Neuronal stem cell (in vitro differentiated cells): ENCODE results near the gene USP6.
"Not testable (repeated sequence)": the region's sequence is repeated elsewhere in the genome, so short reads cannot be mapped to it uniquely, and the experiment has no call there.

Experiments
- DNase-seq: peaks from one replicate; pipeline ENCODE4 v3.0.0-alpha.2; 2013; ENCODE audit warnings: low spot score
- H2AFZ ChIP-seq: one replicate; pipeline ENCODE4 v1.6.1; 2013; ENCODE audit warnings: mild to moderate bottlenecking, low read length, inconsistent platforms
- H2AK5ac ChIP-seq: 2 replicates; pipeline ENCODE4 v1.6.1; 2013; ENCODE audit warnings: low read depth, mild to moderate bottlenecking, inconsistent platforms, low read length, moderate library complexity, mixed read lengths
- H2BK120ac ChIP-seq: 2 replicates; pipeline ENCODE4 v1.6.1; 2013; ENCODE audit warnings: low read depth, mild to moderate bottlenecking, inconsistent platforms, low read length, moderate library complexity, mixed read lengths
- H2BK12ac ChIP-seq: one replicate; pipeline ENCODE4 v1.6.1; 2013; ENCODE audit warnings: low read length, inconsistent platforms
- H2BK15ac ChIP-seq: 2 replicates; pipeline ENCODE4 v1.6.1; 2013; ENCODE audit warnings: mild to moderate bottlenecking, low read length, inconsistent platforms, mixed read lengths
- H2BK5ac ChIP-seq: one replicate; pipeline ENCODE4 v1.6.1; 2013; ENCODE audit warnings: inconsistent platforms, mild to moderate bottlenecking, low read length, moderate library complexity
- H3K14ac ChIP-seq: one replicate; pipeline ENCODE4 v1.6.1; 2013; ENCODE audit warnings: low read length, inconsistent platforms
- H3K18ac ChIP-seq: 2 replicates; pipeline ENCODE4 v1.6.1; 2013; ENCODE audit warnings: low read length, inconsistent platforms
- H3K23ac ChIP-seq: 2 replicates; pipeline ENCODE4 v1.6.1; 2013; ENCODE audit warnings: low read depth, mild to moderate bottlenecking, mixed read lengths, low read length, inconsistent platforms; ENCODE audit not compliant: poor library complexity
- H3K27ac ChIP-seq: replicated peaks from 3 replicates; pipeline ENCODE4 v1.5.1; 2013; ENCODE audit warnings: low read length, inconsistent platforms
- H3K27me3 ChIP-seq, 3 experiments: 2 replicates each; pipeline ENCODE4 v1.6.1; 2013; ENCODE audit warnings: low read length in 3 of 3, mild to moderate bottlenecking in 2 of 3, inconsistent platforms in 1 of 3, low read depth in 1 of 3, mixed read lengths in 1 of 3, moderate library complexity in 1 of 3; ENCODE audit not compliant: control insufficient read depth in 3 of 3, insufficient read depth in 3 of 3
- H3K36me3 ChIP-seq, 2 donors: replicated peaks in 1 of 2; 2 replicates each; pipeline ENCODE4 v1.6.1; 2013; ENCODE audit warnings: low read length in 2 of 2; ENCODE audit not compliant: control insufficient read depth in 2 of 2, insufficient read depth in 2 of 2
- H3K4ac ChIP-seq: 2 replicates; pipeline ENCODE4 v1.6.1; 2013; ENCODE audit warnings: inconsistent platforms, mild to moderate bottlenecking, low read length, moderate library complexity
- H3K4me1 ChIP-seq, 2 donors: 1 replicate in 1 of 2; 2 replicates in 1 of 2; pipeline ENCODE4 v1.6.1; 2013; ENCODE audit warnings: low read length in 2 of 2, low read depth in 1 of 2; ENCODE audit not compliant: control insufficient read depth in 2 of 2, insufficient read depth in 1 of 2
- H3K4me2 ChIP-seq: one replicate; pipeline ENCODE4 v1.6.1; 2013; ENCODE audit warnings: mild to moderate bottlenecking, low read length, inconsistent platforms; ENCODE audit not compliant: insufficient read depth, poor library complexity, severe bottlenecking
- H3K4me3 ChIP-seq, 2 donors: 2 replicates each; pipeline ENCODE4 v1.5.1; 2013; ENCODE audit warnings: low read length in 2 of 2, mild to moderate bottlenecking in 2 of 2, inconsistent platforms in 1 of 2, moderate library complexity in 1 of 2
- H3K79me1 ChIP-seq: one replicate; pipeline ENCODE4 v1.6.1; 2013; ENCODE audit warnings: low read depth, mild to moderate bottlenecking, inconsistent platforms, low read length, moderate library complexity
- H3K9ac ChIP-seq: one replicate; pipeline ENCODE4 v1.6.1; 2013; ENCODE audit warnings: mild to moderate bottlenecking, low read depth, low read length, inconsistent platforms; ENCODE audit not compliant: poor library complexity
- H3K9me3 ChIP-seq, 2 donors: replicated peaks in 1 of 2; 2 replicates each; pipeline versions ENCODE3 to v1.6.1; 2013; ENCODE audit warnings: low read length in 2 of 2, mild to moderate bottlenecking in 2 of 2, inconsistent platforms in 1 of 2, low read depth in 1 of 2, mixed read lengths in 1 of 2, moderate library complexity in 1 of 2; ENCODE audit not compliant: control insufficient read depth in 2 of 2, insufficient read depth in 1 of 2
- H4K8ac ChIP-seq: one replicate; pipeline ENCODE4 v1.6.1; 2013; ENCODE audit warnings: low read depth, mild to moderate bottlenecking, inconsistent platforms, low read length, moderate library complexity
- H4K91ac ChIP-seq: one replicate; pipeline ENCODE4 v1.6.1; 2013; ENCODE audit warnings: low read length, low read depth, mild to moderate bottlenecking, inconsistent platforms; ENCODE audit not compliant: poor library complexity
- WGBS, 2 donors: extraction: QIAGEN DNeasy Blood & Tissue Kit; methylation state at CpG; one replicate each; pipeline ENCODE4 v1.1.7; 2013; ENCODE audit warnings: missing lambda C conversion rate in 2 of 2, mixed read lengths in 1 of 2; ENCODE audit not compliant: insufficient read length in 2 of 2, insufficient replicate concordance in 1 of 2; ENCODE audit errors: extremely low coverage in 2 of 2; 5-methylcytosine and 5-hydroxymethylcytosine counted together

Gene USP6

GRCh38 chr17:5133961-5134360 lies 18.1 kb downstream of the USP6 start:
- H4K8ac ChIP-seq, H3K27me3 ChIP-seq, H3K4me2 ChIP-seq, H3K4ac ChIP-seq, H2BK12ac ChIP-seq, H3K79me1 ChIP-seq, H3K9ac ChIP-seq, DNase-seq, H3K14ac ChIP-seq, H2BK5ac ChIP-seq, H3K27ac ChIP-seq, H2AFZ ChIP-seq, H3K4me1 ChIP-seq, H3K36me3 ChIP-seq, H3K9me3 ChIP-seq, H2BK120ac ChIP-seq, H2BK15ac ChIP-seq, H3K23ac ChIP-seq, H4K91ac ChIP-seq, H2AK5ac ChIP-seq, H3K4me3 ChIP-seq: not testable (repeated sequence)
- WGBS, 2 donors: no CpG with 5 or more reads among the region's 8 CpGs
- peak overlapping the region; percentile 11 for H3K18ac ChIP-seq

GRCh38 chr17:5134571-5134970 lies 18.7 kb downstream of the USP6 start:
- not testable (repeated sequence) for H3K36me3 ChIP-seq, H3K4me1 ChIP-seq, H3K14ac ChIP-seq, H3K4ac ChIP-seq, H2AFZ ChIP-seq, H2AK5ac ChIP-seq, H4K8ac ChIP-seq, H3K9ac ChIP-seq, H3K79me1 ChIP-seq, H3K18ac ChIP-seq, H3K27me3 ChIP-seq, H3K4me2 ChIP-seq, H2BK12ac ChIP-seq, H3K27ac ChIP-seq, H3K23ac ChIP-seq, DNase-seq, H4K91ac ChIP-seq, H2BK120ac ChIP-seq, H2BK5ac ChIP-seq, H2BK15ac ChIP-seq, H3K4me3 ChIP-seq, H3K9me3 ChIP-seq
- WGBS, 2 donors: no CpG with 5 or more reads among the region's 11 CpGs

- no CpG with 5 or more reads among the region's 8 CpGs for WGBS, 2 donors
- not testable (repeated sequence) for H4K8ac ChIP-seq, H3K79me1 ChIP-seq, H2BK12ac ChIP-seq, H3K4me3 ChIP-seq, H3K4me2 ChIP-seq, H2AFZ ChIP-seq, H3K23ac ChIP-seq, H2BK5ac ChIP-seq, H3K27me3 ChIP-seq, H3K18ac ChIP-seq, DNase-seq, H3K9me3 ChIP-seq, H2BK15ac ChIP-seq, H2AK5ac ChIP-seq, H2BK120ac ChIP-seq, H3K27ac ChIP-seq, H3K4ac ChIP-seq, H4K91ac ChIP-seq, H3K36me3 ChIP-seq, H3K4me1 ChIP-seq, H3K9ac ChIP-seq, H3K14ac ChIP-seq
These were observed 19.4 kb downstream of the USP6 start for GRCh38 chr17:5135131-5135712.

GRCh38 chr17:5135726-5136579 lies 20.1 kb downstream of the USP6 start:
- Histone ChIP-seq H3K18ac (peak overlapping the region; percentile 48), H3K4me3 (no peak overlapping the region), H2AFZ (no peak overlapping the region), H4K91ac (no peak overlapping the region), H2BK120ac (peak overlapping the region; percentile 47), H3K4me1 (no peaks in the 10 kb centered on the region), H3K27me3 (peaks cover 0 to 4% (median 0%) of the 10 kb centered on the region in 3 experiments), H3K23ac (peak overlapping the region; percentile 80), H4K8ac (peak overlapping the region; percentile 48), H3K4ac (no peak overlapping the region), H3K36me3 (no peaks in the 10 kb centered on the region), H3K79me1 (no peaks in the 10 kb centered on the region), H2AK5ac (peak overlapping the region; percentile 88), H3K14ac (peak overlapping the region; percentile 56), H3K4me2 (no peak overlapping the region), H3K9ac (peak overlapping the region; percentile 4), H2BK5ac (no peak overlapping the region), H2BK15ac (peak overlapping the region; percentile 75), H3K27ac (no peak overlapping the region), H2BK12ac (peak overlapping the region; percentile 73), H3K9me3 (no peaks in the 10 kb centered on the region)
- no CpG with 5 or more reads among the region's 14 CpGs for WGBS, 2 donors
- DNase-seq: no peak
